HG03469 (cell line): ENCODE results near the gene TC2N.
"Not testable (repeated sequence)": the region's sequence is repeated elsewhere in the genome, so short reads cannot be mapped to it uniquely, and the experiment has no call there.

ENCODE experiments used
- ATAC-seq: cut with Tn5 transposase; IDR thresholded peaks from one replicate; pipeline ENCODE4 v1.9.1; 2021; ENCODE audit warnings: mild to moderate bottlenecking, moderate library complexity, moderate number of reproducible peaks; ENCODE audit not compliant: unreplicated experiment

TC2N gene

DNA sequence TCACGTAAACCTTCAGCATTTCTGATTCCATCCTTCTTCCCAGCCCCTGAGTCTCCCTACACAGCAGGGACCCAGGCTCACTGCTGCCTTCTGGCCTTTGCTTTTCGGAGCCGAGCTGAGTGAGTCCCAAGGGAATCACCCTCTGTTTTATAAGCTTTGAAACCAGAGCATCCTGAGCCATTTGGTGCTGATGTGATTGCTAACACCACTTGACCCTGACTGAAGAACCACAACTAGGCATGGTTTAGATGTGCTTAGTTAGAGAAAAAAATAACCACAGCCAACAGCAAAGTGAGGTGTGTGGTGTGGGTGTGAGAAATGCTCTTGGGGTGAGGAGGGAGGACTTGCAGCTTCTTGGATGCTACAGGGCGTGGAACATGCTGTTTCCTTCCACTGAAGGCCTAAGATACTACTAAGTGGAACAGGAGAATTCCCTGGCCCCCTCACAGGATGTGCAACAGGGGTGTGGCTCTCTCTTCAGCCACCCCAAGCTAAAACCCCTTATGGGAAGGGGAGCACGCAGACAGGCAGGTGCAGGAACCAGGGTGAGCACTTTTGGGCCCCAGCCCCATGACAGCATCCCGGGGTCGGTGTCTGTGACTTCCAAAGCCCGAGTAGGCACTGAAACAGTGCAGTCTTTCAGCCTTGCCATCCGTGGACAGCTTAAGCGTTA is at the start of gene TC2N:
TC2N (minus strand) TSS at position 221 of the 673 bp plus-strand sequence. CDS start 53,767 bp downstream, outside the sequence.
- no peak for ATAC-seq

- no peak for ATAC-seq
These were observed 44.7 kb upstream of the TC2N start for GRCh38 chr14:91912035-91912434.

DNA sequence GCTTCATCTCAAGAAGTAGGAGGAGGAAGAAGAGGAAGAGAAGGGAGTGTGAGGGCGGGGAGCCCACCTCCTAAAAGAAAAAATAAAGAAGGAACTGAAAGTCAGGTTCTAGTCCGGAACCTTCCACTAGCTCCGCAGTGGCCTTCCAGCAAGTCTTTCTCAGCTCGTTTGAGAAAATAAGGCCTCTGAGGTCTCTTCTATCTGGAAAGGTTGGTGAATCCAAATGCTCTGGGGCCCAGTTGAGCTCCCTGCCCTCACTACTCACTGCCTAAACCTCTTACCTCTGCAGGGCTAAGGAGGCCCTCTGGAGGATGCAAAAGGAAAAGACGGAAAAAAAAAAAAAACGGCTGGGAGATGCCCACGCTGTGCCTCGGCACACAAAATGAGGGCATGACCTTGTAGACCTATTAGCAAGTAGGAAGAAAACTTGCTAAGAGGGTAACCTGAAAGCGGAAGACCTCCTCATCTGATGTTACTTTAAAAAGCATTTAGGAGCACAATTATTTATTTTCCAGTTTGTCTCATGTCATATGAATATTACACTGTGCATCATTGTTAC is 44.2 kb upstream of the TC2N start:
- ATAC-seq = no peak

DNA sequence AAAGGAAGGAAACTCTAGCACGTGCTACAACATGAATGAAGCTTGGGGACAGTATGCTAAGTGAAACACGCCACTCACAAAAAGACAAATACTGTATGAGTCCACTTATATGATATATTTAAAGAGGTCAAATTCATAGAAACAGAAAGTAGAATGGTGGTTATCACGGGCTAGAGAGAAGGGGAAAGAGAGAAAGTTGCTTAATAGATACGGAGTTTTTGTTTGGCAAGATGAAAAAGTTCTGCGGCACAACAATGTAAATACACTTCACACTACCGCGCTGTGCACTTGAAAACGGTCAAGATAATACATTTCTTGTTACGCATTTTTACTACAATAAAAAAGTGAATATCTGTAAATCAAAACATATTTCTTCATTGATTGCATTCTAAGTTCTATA is 42.9 kb upstream of the TC2N start:
- no peak for ATAC-seq

DNA sequence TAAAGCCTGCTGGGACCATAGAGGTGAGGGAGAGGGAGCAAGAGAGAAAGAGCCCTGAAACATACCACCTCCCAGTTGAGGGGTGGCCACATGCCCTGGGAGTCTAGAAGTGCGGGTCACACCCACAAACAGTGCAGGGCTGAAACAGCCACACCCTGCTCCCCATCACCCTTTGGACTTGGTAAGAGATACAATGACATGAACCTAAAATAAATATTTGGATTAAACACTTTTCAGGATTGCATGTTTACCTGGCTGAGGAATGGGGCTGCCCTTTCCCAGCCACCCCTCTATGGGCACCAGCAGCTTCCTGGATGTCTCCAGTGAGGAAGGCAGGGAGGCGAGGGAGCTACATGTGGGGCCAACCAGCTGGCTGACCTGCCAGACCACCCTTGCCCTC is 39.0 kb upstream of the TC2N start:
- no peak for ATAC-seq

GRCh38 chr14:91904956-91905645 is 37.8 kb upstream of the TC2N start:
- no peak for ATAC-seq

GRCh38 chr14:91904483-91904882 is 37.1 kb upstream of the TC2N start:
- no peak for ATAC-seq

DNA sequence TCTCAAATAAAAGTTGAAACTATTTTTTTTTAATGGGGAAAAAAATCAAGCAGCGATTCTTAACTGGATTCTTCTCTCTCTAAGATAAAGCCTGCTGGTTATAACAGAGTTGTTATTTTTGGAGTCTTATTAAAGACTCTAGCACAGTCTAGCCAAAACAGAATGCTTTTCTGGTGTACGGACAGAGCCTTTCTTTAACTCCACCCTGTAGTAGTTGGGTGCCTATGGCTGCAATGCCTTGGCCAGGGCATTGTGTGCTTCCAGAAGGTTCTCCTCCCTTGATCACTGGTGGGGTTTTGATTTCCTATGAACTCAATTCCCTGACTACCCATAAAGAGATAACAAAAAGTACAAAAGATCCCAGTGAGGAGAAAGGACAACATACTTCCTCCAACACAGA is 35.7 kb upstream of the TC2N start:
- ATAC-seq = no peak

GRCh38 chr14:91902336-91902735 is 35.0 kb upstream of the TC2N start:
- ATAC-seq = no peak

- ATAC-seq = no peak
These were observed 34.3 kb upstream of the TC2N start for GRCh38 chr14:91901449-91902226.

- no peak for ATAC-seq
These were observed 32.5 kb upstream of the TC2N start for GRCh38 chr14:91899806-91900205.

DNA sequence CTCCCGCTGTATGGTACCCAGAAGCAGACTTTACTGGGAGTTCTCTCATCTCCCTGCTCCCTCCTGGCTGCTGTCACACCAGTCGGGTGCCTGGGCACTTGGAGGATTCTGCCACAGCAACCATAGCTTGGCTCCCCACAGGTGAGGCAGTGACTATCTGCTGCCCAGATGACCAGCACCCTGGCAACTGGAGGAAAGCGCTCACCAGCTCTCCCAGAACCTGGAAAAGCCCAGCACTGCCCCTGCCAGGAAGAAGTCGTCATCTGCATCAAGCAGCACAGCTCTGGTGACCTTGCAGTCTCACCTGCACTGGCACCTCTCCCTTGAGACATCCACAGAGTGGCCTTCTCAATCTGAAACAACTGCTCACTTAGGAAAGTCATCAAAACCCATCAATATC is 31.9 kb upstream of the TC2N start:
- ATAC-seq = no peak

- no peak for ATAC-seq
These were observed 31.0 kb upstream of the TC2N start for GRCh38 chr14:91898372-91898771.

- not testable (repeated sequence) for ATAC-seq
These were observed 30.4 kb upstream of the TC2N start for GRCh38 chr14:91897716-91898115.

DNA sequence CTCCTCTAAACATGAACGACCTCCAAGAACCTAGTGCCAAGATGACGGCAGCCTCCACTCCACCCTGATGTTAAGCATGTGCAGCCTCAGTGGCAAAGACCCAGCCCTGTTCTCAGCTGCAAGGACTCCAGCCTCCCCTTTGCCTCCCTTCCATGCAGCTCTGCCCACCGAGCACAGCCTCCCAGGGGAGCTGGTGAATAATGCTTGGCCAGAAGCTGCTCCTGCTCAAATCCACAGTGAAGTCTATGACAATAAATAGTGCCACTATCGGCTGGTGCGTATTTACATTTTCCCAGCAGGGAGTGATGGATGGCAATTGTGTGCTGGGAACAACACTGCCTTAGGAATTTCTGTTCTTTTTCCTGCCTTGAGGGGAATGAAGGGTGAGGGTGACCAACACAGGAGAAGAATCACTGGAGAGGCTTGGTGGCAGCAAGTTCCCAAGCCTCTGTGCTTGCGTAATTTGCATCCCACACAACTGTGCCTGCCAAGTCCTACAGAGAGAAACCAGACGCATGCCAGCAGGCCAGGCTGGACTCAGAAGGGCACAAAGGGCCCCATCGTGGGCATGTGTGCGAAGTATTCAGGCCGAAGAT is 29.9 kb upstream of the TC2N start:
- no peak for ATAC-seq

- no peak for ATAC-seq
These were observed 29.1 kb upstream of the TC2N start for GRCh38 chr14:91896419-91896818.

DNA sequence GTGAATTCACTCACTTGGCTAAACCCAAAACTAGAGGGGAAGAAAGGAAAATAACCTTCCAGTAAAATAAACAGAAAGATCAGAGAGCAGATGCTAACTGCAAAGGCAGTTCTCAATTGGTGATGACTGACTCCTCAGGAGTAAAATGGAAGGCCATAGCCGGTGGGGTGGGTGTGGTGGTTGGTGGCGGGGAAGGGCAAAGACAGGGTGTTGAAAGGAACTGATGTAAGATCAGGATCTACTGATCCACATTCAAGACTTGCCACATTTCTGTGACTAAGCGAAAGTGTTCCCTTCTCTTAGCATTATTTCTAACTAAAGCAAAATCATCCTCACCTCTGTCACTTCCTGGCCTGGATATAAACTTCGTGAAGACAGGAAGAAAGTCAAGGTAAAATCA is 26.3 kb upstream of the TC2N start:
- no peak for ATAC-seq

DNA sequence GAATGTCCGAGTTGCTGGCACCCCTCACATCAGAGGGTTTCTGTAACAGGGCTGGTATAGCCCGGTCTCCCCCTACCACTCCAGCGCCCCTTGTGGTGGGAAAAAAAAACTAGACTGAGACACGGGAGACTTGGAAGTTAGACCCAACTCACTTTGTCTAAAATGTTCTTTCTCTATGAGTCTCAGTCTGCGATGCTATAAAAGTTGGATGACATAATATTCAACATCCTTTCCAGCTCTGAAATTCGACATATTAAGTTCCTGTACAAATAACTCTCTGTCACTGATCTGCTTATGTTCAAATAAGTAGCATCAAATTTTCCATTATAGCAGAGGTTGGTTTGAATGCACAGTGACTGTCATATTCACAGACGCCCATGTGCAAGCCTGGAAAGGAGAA is 25.7 kb upstream of the TC2N start:
- ATAC-seq = no peak

DNA sequence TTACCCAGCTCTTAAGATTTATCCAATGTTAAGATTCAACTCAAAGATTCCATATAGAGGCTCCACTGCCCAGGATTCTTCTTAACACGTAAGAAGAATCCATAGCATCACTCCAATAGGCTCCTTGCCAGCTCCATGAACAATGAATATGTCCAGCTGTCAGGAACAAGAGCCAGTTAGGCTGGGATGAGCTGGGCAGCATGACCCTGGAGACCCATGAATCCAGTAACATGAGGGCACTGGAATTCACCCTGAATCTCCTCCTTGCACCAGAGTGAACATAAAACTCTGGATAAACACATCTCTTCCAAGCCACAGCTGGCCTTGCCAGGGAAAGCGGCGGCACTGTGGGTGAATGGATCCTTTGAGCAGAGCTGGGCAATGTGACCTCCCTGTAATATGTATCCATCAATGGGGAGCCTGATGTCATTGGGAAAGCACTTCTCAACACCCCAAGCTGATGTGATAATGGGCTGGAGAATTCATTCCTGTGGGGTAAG is 24.4 kb upstream of the TC2N start:
- no peak for ATAC-seq

DNA sequence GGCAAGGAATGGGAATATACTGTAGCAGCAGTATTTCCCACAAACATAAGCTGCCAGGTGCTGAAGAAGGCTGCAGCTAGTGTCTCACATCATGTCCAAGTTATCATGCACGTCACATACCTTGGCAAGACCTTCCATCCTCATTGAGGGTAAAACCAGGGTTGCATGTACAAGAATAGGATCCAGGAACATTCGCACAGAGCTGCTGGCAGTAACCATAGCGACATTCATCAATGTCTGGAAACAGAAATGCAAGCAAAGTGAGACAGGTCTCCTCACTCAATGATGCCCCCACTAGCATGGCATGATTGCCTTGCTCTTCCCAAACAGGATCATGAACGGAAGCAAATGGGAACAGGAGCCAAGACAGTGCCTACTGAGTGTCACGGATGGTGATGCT is 23.8 kb upstream of the TC2N start:
- ATAC-seq = no peak

DNA sequence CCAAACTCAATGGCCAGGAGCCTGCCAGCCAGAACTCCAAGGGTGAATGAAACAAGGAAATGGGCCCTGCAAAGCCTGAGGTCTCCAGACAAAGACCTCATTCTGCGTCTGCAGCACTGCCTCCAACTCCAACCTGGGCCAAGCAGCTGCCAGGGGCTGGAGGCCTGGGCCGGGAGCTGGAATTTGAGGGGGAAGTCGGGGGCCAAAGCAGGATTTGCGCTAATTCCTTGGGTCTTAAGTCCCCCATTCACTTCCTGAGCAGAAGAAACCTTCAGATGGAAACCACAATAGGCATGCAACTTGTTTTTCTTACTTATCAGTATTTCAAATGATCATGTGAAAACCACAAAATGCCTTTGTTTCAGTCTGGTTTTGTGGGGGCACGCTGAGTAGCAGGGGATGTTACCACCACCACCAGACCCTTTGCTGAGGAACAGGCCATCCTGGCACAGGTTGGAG is 23.0 kb upstream of the TC2N start:
- no peak for ATAC-seq
